Uterus (tissue), 2 donors: ENCODE data around the gene FOXE3.

Source experiments
- POLR2A ChIP-seq, 2 donors: fragments of 450-650 bp; IDR thresholded peaks; one replicate each; pipeline ENCODE4 v1.6.1; 2016; ENCODE audit warnings: antibody characterized with exemption in 2 of 2, mild to moderate bottlenecking in 1 of 2, moderate library complexity in 1 of 2
- TF ChIP-seq, protein P1 (sequence below), 4 experiments: fragments of 200-600 bp in 2 of 4; fragments of 450-650 bp in 2 of 4; sonication (generic) in 2 of 4; IDR thresholded peaks; one replicate each; pipeline ENCODE4 v1.5.1; 2016 to 2019; ENCODE audit warnings: antibody characterized with exemption in 4 of 4, mild to moderate bottlenecking in 2 of 4, moderate library complexity in 1 of 4

- TF ChIP-seq, protein P1, sequence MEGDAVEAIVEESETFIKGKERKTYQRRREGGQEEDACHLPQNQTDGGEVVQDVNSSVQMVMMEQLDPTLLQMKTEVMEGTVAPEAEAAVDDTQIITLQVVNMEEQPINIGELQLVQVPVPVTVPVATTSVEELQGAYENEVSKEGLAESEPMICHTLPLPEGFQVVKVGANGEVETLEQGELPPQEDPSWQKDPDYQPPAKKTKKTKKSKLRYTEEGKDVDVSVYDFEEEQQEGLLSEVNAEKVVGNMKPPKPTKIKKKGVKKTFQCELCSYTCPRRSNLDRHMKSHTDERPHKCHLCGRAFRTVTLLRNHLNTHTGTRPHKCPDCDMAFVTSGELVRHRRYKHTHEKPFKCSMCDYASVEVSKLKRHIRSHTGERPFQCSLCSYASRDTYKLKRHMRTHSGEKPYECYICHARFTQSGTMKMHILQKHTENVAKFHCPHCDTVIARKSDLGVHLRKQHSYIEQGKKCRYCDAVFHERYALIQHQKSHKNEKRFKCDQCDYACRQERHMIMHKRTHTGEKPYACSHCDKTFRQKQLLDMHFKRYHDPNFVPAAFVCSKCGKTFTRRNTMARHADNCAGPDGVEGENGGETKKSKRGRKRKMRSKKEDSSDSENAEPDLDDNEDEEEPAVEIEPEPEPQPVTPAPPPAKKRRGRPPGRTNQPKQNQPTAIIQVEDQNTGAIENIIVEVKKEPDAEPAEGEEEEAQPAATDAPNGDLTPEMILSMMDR (IDR thresholded peaks at IDR 0.05) = no peak
- TF ChIP-seq POLR2A (IDR thresholded peaks at IDR 0.05) = no peak
Measured at GRCh38 chr1:47401761-47402160, 14.3 kb upstream of the FOXE3 start.
